Activated CD4-positive, alpha-beta memory T cell treated with anti-CD3 and anti-CD28 coated beads for 36 hours (primary cell): ENCODE results near the gene CIAPIN1. TPM values are rescaled to one million over a fixed set of nuclear protein-coding genes. Genes with fewer than 3 reads are reported as not detected.

Experiments
- CTCF ChIA-PET: fragments of 350-600 bp; sonication (Branson Sonifier 250); formaldehyde crosslinking; loops from one replicate; lab custom pipeline; 2021; ENCODE audit warnings: antibody characterized with exemption, inconsistent platforms; lab: Charles Lee
- POLR2A ChIA-PET: fragments of 350-600 bp; sonication (Branson Sonifier 250); formaldehyde crosslinking; loops from one replicate; lab custom pipeline; 2021; ENCODE audit warnings: antibody characterized with exemption; lab: Charles Lee
- DNase-seq: peaks from one replicate; pipeline ENCODE4 v3.0.0-alpha.2; 2020
- H3K27ac Mint-ChIP-seq: one replicate; pipeline ENCODE4 v1.8.0; 2021; ENCODE audit warnings: mixed read lengths
- H3K27me3 Mint-ChIP-seq: one replicate; pipeline ENCODE4 v1.8.0; 2021; ENCODE audit warnings: mixed read lengths
- H3K36me3 Mint-ChIP-seq: one replicate; pipeline ENCODE4 v1.8.0; 2021; ENCODE audit warnings: mixed read lengths
- H3K4me1 Mint-ChIP-seq: one replicate; pipeline ENCODE4 v1.8.0; 2021; ENCODE audit warnings: low read depth, mixed read lengths
- H3K4me3 Mint-ChIP-seq: one replicate; pipeline ENCODE4 v1.8.0; 2021; ENCODE audit warnings: mild to moderate bottlenecking, mixed read lengths
- H3K9me3 Mint-ChIP-seq: one replicate; pipeline ENCODE4 v1.8.0; 2021; ENCODE audit warnings: mixed read lengths
- intact Hi-C: fragments of 100-400 bp; cut with micrococcal nuclease; formaldehyde crosslinking; loops from one replicate; pipeline ENCODE4 v1.15.1; 2023
- total RNA-seq, 2 experiments: library from RNA; stranded (reverse); gene quantifications; one replicate each; pipeline ENCODE4 v1.2.3, GENCODE V29; 2021

CIAPIN1 gene
- total RNA-seq, 2 experiments from 2014 or later: 34.8 to 38.5 TPM

GRCh38 chr16:57387598-57388354, 59.4 kb downstream of the CIAPIN1 start:
- intact Hi-C loops: no loop called here
- no peak overlapping the region for H3K4me3 Mint-ChIP-seq
- ChIA-PET POLR2A (interaction anchor here (1.0 kb wide), 1 partner anchor 10 kb away, joined by 3 read pairs; no protein-coding TSS in a partner anchor), CTCF (interaction anchor here (0.5 kb wide), 1 partner anchor 19 kb away, joined by 3 read pairs; no protein-coding TSS in a partner anchor)
- no peaks in the 10 kb centered on the region for H3K9me3 Mint-ChIP-seq
- H3K27me3 Mint-ChIP-seq: peaks cover 4% of the 10 kb centered on the region
- no peak overlapping the region for H3K27ac Mint-ChIP-seq
- no peaks in the 10 kb centered on the region for H3K36me3 Mint-ChIP-seq
- peaks cover 8% of the 10 kb centered on the region for H3K4me1 Mint-ChIP-seq
- DNase-seq: no peak

GRCh38 chr16:57386381-57386951, 60.7 kb downstream of the CIAPIN1 start:
- H3K9me3 Mint-ChIP-seq: no peaks in the 10 kb centered on the region
- no peaks in the 10 kb centered on the region for H3K36me3 Mint-ChIP-seq
- ChIA-PET CTCF (interaction anchor here (1.3 kb wide), 1 partner anchor 31 kb away, joined by 3 read pairs; no protein-coding TSS in a partner anchor), POLR2A (no interaction called here)
- intact Hi-C loops: no loop called here
- no peak for DNase-seq
- no peak overlapping the region for H3K4me3 Mint-ChIP-seq
- H3K4me1 Mint-ChIP-seq: peaks cover 8% of the 10 kb centered on the region
- H3K27ac Mint-ChIP-seq: no peak overlapping the region
- peaks cover 4% of the 10 kb centered on the region for H3K27me3 Mint-ChIP-seq

- Mint-ChIP-seq H3K36me3 (no peaks in the 10 kb centered on the region), H3K27ac (no peak overlapping the region), H3K4me1 (peaks cover 8% of the 10 kb centered on the region), H3K4me3 (no peak overlapping the region), H3K27me3 (no peaks in the 10 kb centered on the region), H3K9me3 (no peaks in the 10 kb centered on the region)
- intact Hi-C loops: no loop called here
- DNase-seq: no peak
- ChIA-PET CTCF (no interaction called here), POLR2A (no interaction called here)
These were observed 62.1 kb downstream of the CIAPIN1 start for GRCh38 chr16:57385083-57385482.

GRCh38 chr16:57384248-57385070, 62.7 kb downstream of the CIAPIN1 start:
- Mint-ChIP-seq H3K9me3 (no peaks in the 10 kb centered on the region), H3K27ac (no peak overlapping the region), H3K27me3 (no peaks in the 10 kb centered on the region), H3K36me3 (no peaks in the 10 kb centered on the region), H3K4me3 (no peak overlapping the region), H3K4me1 (peaks cover 8% of the 10 kb centered on the region)
- CTCF ChIA-PET: no interaction called here
- no peak for DNase-seq
- intact Hi-C loops: no loop called here
- POLR2A ChIA-PET: no interaction called here

- peaks cover 5% of the 10 kb centered on the region for H3K4me1 Mint-ChIP-seq
- ChIA-PET CTCF (no interaction called here), POLR2A (no interaction called here)
- no peaks in the 10 kb centered on the region for H3K36me3 Mint-ChIP-seq
- no peak for DNase-seq
- H3K27me3 Mint-ChIP-seq: no peaks in the 10 kb centered on the region
- intact Hi-C loops: no loop called here
- no peaks in the 10 kb centered on the region for H3K9me3 Mint-ChIP-seq
- no peak overlapping the region for H3K4me3 Mint-ChIP-seq
- no peak overlapping the region for H3K27ac Mint-ChIP-seq
These were observed 63.6 kb downstream of the CIAPIN1 start for GRCh38 chr16:57383276-57384247.

- CTCF ChIA-PET: no interaction called here
- no peaks in the 10 kb centered on the region for H3K36me3 Mint-ChIP-seq
- no peak overlapping the region for H3K27ac Mint-ChIP-seq
- H3K4me3 Mint-ChIP-seq: no peak overlapping the region
- POLR2A ChIA-PET: no interaction called here
- H3K4me1 Mint-ChIP-seq: peaks cover 3% of the 10 kb centered on the region
- intact Hi-C loops: no loop called here
- no peaks in the 10 kb centered on the region for H3K9me3 Mint-ChIP-seq
- no peak for DNase-seq
- no peaks in the 10 kb centered on the region for H3K27me3 Mint-ChIP-seq
These were observed 64.5 kb downstream of the CIAPIN1 start for GRCh38 chr16:57382535-57383275.

GRCh38 chr16:57381791-57382534, 65.2 kb downstream of the CIAPIN1 start:
- no peaks in the 10 kb centered on the region for H3K36me3 Mint-ChIP-seq
- H3K4me1 Mint-ChIP-seq: peaks cover 9% of the 10 kb centered on the region

GRCh38 chr16:57380671-57381462, 66.3 kb downstream of the CIAPIN1 start:
- Mint-ChIP-seq H3K4me3 (no peak overlapping the region), H3K27ac (no peak overlapping the region), H3K4me1 (peaks cover 14% of the 10 kb centered on the region), H3K36me3 (no peaks in the 10 kb centered on the region), H3K27me3 (no peaks in the 10 kb centered on the region), H3K9me3 (no peaks in the 10 kb centered on the region)
- ChIA-PET POLR2A (no interaction called here), CTCF (no interaction called here)
- intact Hi-C loops: no loop called here
- DNase-seq: no peak

More at GRCh38 chr16:57381791-57382534, 65.2 kb downstream of the CIAPIN1 start:
- H3K4me3 Mint-ChIP-seq: no peak overlapping the region
- H3K27me3 Mint-ChIP-seq: no peaks in the 10 kb centered on the region
- no peaks in the 10 kb centered on the region for H3K9me3 Mint-ChIP-seq
- POLR2A ChIA-PET: no interaction called here
- no peak for DNase-seq
- CTCF ChIA-PET: no interaction called here
- H3K27ac Mint-ChIP-seq: no peak overlapping the region
- intact Hi-C loops: no loop called here

GRCh38 chr16:57379579-57379978, 67.6 kb downstream of the CIAPIN1 start:
- no peaks in the 10 kb centered on the region for H3K9me3 Mint-ChIP-seq
- intact Hi-C loops: no loop called here
- DNase-seq: no peak
- CTCF ChIA-PET: no interaction called here
- no peak overlapping the region for H3K4me3 Mint-ChIP-seq
- POLR2A ChIA-PET: no interaction called here
- H3K36me3 Mint-ChIP-seq: no peaks in the 10 kb centered on the region
- no peak overlapping the region for H3K27ac Mint-ChIP-seq
- no peaks in the 10 kb centered on the region for H3K27me3 Mint-ChIP-seq
- peaks cover 14% of the 10 kb centered on the region for H3K4me1 Mint-ChIP-seq
